ENCODE data around the gene KCNA3. TPM values are rescaled to one million over a fixed set of nuclear protein-coding genes. Genes with fewer than 3 reads are reported as not detected.

KCNA3 gene
- total and polyA plus RNA-seq, 9 of the 15 experiments (the other 6 are each of a cell fraction or from before 2014, with no cell fraction given), result not detected

DNA sequence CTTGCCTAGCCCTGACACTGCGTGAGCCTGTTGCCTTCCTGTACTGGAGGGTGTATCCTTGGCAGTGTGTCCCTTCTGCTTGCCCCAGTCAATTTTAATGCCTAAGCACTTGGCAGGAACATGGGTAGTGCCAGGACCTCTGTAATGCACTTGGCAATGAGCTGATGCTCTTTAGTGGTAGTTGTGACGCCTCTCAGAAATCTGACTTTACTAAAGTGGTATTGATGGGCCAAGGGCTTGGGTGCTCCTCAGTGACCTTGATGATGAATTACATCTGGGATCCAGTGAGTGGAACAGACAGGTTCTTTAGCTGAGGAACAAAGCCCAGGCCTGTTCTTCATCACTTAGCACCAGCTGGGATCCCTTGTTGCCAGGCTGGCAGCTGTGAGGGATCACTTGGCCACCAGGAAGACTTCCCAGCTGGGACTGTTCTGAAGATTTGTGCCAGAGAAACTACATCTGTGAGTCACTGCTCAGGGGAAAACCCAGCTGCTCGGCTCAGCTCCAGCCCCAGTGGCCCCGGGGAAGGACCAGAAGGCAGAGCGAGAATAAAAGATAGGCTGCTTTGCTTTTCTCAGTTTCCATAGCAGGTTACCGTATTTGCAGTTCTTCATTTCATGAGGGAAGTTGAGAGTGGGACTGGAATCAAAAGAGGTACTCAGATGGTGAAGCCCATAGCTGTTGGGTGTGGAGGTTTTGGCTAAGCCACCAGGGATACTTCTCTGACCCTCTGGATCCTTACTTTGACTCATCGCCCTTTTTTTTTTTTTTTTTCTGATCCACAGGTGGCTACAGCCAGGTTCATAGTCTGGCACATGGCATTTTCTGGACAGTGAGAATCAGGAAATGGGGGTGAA, 40.1 kb downstream of the KCNA3 start:
- no peak overlapping the region for H2AFZ ChIP-seq (ENCODE audit: low read depth, low read length)
- H4K20me1 ChIP-seq (replicated peaks; ENCODE audit: control insufficient read depth, insufficient read depth, low read length), result peaks cover 5% of the 10 kb centered on the region; the same call in 1 of the 2 replicates
- no peaks in the 10 kb centered on the region for H3K9me3 ChIP-seq (replicated peaks; ENCODE audit: control insufficient read depth, insufficient read depth, low read depth, low read length)
- H3K4me2 ChIP-seq (ENCODE audit: insufficient read depth, low read length), result no peak overlapping the region
- no peak overlapping the region for H3K27ac ChIP-seq (ENCODE audit: extremely low read depth, low read depth, low read length)
- FAIRE-seq (no peak), DNase-seq (ENCODE audit: extremely low read depth in 1 of 4, low spot score in 3 of 4) (no peak), ATAC-seq (no peak)
- TF ChIP-seq POU5F1 (IDR thresholded peaks at IDR 0.05; ENCODE audit: borderline replicate concordance, low read depth, low read length, partially characterized antibody), result no peak
- TF ChIP-seq, protein P1, sequence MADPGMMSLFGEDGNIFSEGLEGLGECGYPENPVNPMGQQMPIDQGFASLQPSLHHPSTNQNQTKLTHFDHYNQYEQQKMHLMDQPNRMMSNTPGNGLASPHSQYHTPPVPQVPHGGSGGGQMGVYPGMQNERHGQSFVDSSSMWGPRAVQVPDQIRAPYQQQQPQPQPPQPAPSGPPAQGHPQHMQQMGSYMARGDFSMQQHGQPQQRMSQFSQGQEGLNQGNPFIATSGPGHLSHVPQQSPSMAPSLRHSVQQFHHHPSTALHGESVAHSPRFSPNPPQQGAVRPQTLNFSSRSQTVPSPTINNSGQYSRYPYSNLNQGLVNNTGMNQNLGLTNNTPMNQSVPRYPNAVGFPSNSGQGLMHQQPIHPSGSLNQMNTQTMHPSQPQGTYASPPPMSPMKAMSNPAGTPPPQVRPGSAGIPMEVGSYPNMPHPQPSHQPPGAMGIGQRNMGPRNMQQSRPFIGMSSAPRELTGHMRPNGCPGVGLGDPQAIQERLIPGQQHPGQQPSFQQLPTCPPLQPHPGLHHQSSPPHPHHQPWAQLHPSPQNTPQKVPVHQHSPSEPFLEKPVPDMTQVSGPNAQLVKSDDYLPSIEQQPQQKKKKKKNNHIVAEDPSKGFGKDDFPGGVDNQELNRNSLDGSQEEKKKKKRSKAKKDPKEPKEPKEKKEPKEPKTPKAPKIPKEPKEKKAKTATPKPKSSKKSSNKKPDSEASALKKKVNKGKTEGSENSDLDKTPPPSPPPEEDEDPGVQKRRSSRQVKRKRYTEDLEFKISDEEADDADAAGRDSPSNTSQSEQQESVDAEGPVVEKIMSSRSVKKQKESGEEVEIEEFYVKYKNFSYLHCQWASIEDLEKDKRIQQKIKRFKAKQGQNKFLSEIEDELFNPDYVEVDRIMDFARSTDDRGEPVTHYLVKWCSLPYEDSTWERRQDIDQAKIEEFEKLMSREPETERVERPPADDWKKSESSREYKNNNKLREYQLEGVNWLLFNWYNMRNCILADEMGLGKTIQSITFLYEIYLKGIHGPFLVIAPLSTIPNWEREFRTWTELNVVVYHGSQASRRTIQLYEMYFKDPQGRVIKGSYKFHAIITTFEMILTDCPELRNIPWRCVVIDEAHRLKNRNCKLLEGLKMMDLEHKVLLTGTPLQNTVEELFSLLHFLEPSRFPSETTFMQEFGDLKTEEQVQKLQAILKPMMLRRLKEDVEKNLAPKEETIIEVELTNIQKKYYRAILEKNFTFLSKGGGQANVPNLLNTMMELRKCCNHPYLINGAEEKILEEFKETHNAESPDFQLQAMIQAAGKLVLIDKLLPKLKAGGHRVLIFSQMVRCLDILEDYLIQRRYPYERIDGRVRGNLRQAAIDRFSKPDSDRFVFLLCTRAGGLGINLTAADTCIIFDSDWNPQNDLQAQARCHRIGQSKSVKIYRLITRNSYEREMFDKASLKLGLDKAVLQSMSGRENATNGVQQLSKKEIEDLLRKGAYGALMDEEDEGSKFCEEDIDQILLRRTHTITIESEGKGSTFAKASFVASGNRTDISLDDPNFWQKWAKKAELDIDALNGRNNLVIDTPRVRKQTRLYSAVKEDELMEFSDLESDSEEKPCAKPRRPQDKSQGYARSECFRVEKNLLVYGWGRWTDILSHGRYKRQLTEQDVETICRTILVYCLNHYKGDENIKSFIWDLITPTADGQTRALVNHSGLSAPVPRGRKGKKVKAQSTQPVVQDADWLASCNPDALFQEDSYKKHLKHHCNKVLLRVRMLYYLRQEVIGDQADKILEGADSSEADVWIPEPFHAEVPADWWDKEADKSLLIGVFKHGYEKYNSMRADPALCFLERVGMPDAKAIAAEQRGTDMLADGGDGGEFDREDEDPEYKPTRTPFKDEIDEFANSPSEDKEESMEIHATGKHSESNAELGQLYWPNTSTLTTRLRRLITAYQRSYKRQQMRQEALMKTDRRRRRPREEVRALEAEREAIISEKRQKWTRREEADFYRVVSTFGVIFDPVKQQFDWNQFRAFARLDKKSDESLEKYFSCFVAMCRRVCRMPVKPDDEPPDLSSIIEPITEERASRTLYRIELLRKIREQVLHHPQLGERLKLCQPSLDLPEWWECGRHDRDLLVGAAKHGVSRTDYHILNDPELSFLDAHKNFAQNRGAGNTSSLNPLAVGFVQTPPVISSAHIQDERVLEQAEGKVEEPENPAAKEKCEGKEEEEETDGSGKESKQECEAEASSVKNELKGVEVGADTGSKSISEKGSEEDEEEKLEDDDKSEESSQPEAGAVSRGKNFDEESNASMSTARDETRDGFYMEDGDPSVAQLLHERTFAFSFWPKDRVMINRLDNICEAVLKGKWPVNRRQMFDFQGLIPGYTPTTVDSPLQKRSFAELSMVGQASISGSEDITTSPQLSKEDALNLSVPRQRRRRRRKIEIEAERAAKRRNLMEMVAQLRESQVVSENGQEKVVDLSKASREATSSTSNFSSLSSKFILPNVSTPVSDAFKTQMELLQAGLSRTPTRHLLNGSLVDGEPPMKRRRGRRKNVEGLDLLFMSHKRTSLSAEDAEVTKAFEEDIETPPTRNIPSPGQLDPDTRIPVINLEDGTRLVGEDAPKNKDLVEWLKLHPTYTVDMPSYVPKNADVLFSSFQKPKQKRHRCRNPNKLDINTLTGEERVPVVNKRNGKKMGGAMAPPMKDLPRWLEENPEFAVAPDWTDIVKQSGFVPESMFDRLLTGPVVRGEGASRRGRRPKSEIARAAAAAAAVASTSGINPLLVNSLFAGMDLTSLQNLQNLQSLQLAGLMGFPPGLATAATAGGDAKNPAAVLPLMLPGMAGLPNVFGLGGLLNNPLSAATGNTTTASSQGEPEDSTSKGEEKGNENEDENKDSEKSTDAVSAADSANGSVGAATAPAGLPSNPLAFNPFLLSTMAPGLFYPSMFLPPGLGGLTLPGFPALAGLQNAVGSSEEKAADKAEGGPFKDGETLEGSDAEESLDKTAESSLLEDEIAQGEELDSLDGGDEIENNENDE (IDR thresholded peaks at IDR 0.05; ENCODE audit: low read depth, low read length), result no peak
- no peak for TF ChIP-seq ZNF589 (CRISPR knock-in tag; IDR thresholded peaks at IDR 0.05; ENCODE audit: low read depth)
- in situ Hi-C loops (cut with MboI) (loop anchor here (5.0 kb wide), 1 partner anchor 373 kb away; no protein-coding TSS in a partner anchor), intact Hi-C loops (cut with micrococcal nuclease) (no loop called here)
- no peaks in the 10 kb centered on the region for H3K9me1 ChIP-seq (ENCODE audit: control insufficient read depth, insufficient read depth, low read length)
- H3K79me2 ChIP-seq (ENCODE audit: control insufficient read depth, insufficient read depth, low read length), result no peaks in the 10 kb centered on the region
- no peaks in the 10 kb centered on the region for H3K4me1 ChIP-seq (replicated peaks in 1 of 2; ENCODE audit: control insufficient read depth in 2 of 2, insufficient read depth in 2 of 2, low read length in 2 of 2)
- no peak overlapping the region for H3K9ac ChIP-seq (ENCODE audit: insufficient read depth in 1 of 2, low read depth in 2 of 2, low read length in 2 of 2)
- H3K36me3 ChIP-seq (ENCODE audit: control insufficient read depth, insufficient read depth, low read length), result no peaks in the 10 kb centered on the region
- no peak overlapping the region for H3K4me3 ChIP-seq
- ChIA-PET POLR2A (interaction anchor here (0.6 to 1.7 kb wide), 3 partner anchors 9 to 169 kb away, joined by 3 to 4 read pairs (median 4); no protein-coding TSS in a partner anchor), CTCF (ENCODE audit: low intra/inter-chr PET ratio) (interaction anchor here (1.0 kb wide), 1 partner anchor 396 kb away, joined by 4 read pairs; no protein-coding TSS in a partner anchor)
- under 1% methylated on average over 7 of the region's 7 CpGs for WGBS (ENCODE audit: insufficient coverage, low coverage, missing lambda C conversion rate)
- no TSS peak for BruUV-seq (replicated peaks)
- peaks cover 0 to 24% of the 10 kb centered on the region in 2 experiments; a peak in 4 of 5 replicates for H3K27me3 ChIP-seq (ENCODE audit: control insufficient read depth in 2 of 2, insufficient read depth in 2 of 2, low read length in 2 of 2)
